HG03520 (cell line): ENCODE results near the gene PDZD2.
"Not testable (repeated sequence)": the region's sequence is repeated elsewhere in the genome, so short reads cannot be mapped to it uniquely, and the experiment has no call there.

Experiments
- ATAC-seq: cut with Tn5 transposase; IDR thresholded peaks from one replicate; pipeline ENCODE4 v1.9.1; 2021; ENCODE audit warnings: mild to moderate bottlenecking, moderate library complexity; ENCODE audit not compliant: unreplicated experiment

PDZD2 gene

GRCh38 chr5:31731016-31731415, 92.1 kb downstream of the PDZD2 start:
- no peak for ATAC-seq

DNA sequence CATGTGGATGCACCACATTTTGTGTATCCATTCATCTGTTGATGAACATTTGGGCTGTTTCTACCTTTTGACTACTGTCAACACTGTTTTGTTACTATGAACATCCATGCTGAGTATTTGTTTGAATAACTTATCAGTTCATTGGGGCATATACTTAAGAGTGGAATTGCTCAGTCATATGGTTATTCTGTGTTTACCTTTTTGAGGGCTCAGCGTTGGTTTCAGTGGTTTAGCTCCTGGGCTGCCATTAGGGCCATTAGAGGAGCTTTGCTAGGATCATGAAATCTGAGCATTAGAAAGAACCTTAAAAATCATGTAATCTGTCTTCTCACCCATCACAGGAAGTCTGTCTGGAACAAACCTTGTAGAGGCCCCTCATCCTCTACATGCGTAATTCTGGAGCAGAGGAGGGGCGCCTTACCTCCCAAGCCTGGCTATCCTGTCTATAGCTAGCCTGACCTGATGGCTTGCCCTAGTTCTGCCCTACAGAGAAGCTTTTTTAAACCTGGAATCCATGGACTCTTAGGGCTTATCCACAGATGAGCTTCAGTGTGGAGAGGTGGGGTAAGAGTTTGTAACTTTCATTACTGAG, 92.9 kb downstream of the PDZD2 start:
- no peak for ATAC-seq

- not testable (repeated sequence) for ATAC-seq
Measured at GRCh38 chr5:31732821-31733220, 93.9 kb downstream of the PDZD2 start.

- ATAC-seq, result no peak
Measured at GRCh38 chr5:31733371-31733770, 94.4 kb downstream of the PDZD2 start.

- no peak for ATAC-seq
Measured at GRCh38 chr5:31736127-31736526, 97.2 kb downstream of the PDZD2 start.

DNA sequence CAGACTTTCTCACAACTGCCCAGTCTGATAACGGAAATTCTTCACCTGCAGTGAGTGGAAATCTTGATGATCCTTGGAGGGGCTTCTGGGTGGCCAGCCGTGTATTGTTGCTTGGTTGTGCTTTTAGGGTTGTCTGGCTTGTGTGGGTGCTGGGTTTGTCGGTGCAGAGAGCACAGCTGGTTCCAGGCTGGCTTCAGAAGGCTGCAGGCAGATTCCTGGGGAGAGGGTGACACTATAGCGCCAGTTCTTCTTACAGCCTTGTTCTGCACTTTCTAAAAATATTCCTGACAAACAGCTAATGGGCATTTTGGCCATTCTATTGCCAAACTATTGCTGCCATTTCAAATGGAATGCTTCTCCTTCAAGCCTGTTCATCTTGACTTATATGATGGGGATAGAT, 99.3 kb downstream of the PDZD2 start:
- ATAC-seq, result no peak

- no peak for ATAC-seq
Measured at GRCh38 chr5:31741496-31741895, 102.6 kb downstream of the PDZD2 start.

GRCh38 chr5:31743678-31744077, 104.7 kb downstream of the PDZD2 start:
- no peak for ATAC-seq

- no peak for ATAC-seq
Measured at GRCh38 chr5:31748458-31749172, 109.7 kb downstream of the PDZD2 start.

DNA sequence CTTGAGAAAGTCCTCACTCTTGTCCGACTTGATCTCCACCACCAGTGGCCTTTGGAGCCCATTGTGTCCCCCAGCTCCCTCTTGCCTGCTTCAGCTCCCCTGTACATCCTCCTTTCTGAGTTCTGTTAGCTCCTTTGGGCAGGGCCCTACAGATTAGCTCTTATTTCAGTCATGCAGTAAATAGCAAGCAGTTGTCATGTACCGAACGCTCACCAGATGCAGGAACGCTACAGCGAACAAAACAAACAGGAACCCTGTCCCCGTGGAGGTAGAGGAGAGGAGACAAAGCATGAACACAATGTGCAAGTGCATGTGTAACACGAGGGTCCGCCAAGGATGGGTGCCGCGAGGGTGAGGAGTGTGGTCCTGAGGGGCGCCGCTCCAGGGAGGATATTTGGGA, 111.3 kb downstream of the PDZD2 start:
- no peak for ATAC-seq

DNA sequence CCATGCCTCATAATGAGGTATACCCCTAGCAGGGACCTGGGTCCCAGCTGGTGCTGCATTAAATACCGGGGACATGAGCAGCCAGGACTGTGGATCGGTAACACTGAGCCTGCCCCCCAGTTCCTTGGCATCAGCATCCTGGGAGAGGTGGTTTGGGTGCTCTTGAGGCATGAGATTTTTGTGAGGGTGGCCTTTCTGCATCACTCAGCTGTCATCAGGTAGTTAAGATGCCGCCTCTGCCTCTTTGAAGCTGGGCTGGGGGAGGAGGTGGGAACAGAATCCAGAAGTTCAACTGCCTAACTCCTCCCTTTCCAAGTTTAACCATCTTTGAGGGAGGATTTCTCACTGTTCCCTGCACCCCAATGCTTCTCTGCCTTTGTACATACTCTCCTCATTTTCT, 112.7 kb downstream of the PDZD2 start:
- ATAC-seq, result no peak

DNA sequence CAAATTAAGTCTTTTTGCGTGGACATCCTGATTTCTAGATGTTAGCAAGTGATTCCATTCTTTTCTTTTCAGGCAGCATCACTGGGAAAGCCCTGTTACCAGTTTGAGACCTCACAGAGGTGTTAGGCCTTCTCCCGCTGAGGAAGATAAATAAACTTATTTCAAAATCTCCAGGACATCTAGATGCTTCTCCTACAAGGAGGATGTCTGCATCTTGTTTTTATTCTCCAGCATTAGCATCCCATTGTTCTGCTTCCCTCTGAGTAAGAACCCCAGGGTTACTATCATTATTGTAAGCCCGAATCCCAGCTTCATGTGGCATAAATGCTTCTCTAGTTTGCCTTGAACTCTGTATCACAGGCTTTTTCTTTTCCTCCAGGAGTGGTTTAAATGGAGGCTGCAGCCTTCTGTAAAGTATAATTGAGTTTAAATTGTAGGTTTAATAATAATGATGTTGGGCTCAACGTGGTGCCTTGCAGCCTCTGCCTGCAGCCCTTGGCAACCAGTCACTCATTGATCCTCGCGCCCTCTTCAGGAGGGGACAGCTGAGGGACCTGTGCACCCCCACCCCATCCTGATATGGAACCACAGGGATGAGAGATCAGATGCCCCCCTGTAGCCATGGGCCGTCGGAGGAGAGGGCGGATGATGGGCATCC, 114.9 kb downstream of the PDZD2 start:
- no peak for ATAC-seq

DNA sequence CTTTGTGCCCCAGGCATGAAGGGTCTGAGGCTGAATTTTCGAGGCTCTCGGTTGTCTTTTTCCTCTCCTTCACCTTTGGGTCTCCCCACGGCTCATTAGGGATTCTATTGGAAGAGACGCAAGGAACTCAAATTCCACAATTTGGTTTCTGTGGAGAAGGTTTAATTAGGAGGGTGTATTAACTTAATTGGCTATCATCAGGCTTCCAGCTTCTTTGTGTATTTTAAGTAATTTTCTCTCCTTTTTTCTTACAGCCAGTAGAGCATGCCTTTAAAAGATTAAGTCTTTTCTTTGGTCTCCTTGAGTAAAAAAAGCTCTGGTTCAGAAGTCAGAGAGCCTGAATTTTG, 115.4 kb downstream of the PDZD2 start:
- ATAC-seq, result no peak

GRCh38 chr5:31754741-31755675, 116.1 kb downstream of the PDZD2 start:
- ATAC-seq, result no peak

DNA sequence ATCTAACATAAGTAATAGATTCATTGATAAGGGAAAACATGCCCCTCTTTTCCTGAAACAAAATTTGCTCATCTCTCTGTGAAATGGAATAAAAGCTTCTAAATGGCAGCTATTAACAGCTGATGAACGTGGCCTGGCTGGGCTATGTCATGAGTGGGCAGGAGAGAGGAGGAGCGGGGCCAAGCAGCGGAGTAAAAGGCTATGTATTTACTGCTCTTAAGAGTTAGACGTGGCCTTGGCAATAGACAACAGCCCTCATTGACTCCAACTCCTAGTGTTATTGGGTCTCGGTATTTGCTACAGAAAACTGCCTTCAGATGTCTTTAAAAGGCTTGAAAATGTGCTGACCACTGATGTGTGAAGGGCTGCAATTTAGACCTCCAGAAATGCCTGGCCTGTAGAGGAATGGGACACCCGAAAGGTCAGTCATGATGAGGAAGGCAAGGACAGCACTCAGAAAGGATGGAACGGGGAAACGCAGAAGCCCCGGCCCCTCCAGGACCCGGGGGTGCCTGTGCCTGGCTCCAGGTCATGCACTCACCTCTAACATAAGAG, 116.8 kb downstream of the PDZD2 start:
- no peak for ATAC-seq

GRCh38 chr5:31757806-31758205, 118.9 kb downstream of the PDZD2 start:
- no peak for ATAC-seq

DNA sequence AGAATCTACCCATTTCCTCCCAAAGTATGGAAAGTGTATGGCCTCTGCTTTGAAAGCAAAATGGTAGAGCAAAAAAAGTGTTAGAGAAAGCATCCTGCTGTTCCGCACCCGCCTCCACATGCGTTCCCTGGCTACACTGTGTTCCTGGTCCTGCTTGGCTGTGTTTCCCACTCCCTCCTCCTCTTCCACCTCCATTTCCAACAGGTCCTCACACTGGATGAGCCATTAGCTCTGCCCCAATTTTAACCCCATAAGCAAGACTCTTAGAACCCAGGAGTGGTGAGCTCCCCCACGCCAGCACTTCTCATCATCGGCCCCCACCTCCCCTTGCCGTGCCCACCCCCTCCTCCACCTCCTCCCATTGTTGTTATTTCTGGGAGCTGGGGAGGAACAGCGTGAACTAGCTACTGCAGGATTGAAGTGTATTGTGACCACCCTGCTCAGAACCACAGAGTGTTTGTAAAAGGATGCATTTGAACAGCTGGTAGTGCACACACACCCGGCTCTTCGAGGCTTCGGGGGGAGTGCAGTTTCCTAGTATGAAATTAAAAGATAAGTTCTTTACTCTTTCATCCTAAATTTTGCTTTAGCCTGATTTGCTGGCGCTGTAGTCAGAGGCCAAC, 120.0 kb downstream of the PDZD2 start:
- ATAC-seq, result no peak

GRCh38 chr5:31759925-31760324, 121.0 kb downstream of the PDZD2 start:
- ATAC-seq, result no peak

DNA sequence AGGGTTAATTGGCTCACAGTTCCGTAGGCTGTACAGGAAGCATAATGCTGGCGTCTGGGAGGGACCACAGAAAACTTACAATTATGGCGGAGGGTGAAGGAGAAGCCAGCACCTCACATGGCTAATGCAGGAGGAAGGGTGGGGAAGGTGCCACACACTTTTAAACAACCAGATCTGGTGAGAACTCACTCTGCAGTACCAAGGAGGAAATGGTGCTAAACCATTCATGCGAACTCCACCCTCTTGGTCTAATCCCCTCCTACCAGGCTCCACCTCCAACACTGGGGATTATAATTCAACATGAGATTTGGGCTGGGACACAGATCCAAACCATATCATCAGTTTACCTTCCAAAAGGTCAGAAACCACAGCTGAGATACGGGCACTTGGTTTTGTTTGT, 122.9 kb downstream of the PDZD2 start:
- no peak for ATAC-seq

GRCh38 chr5:31763424-31763823, 124.5 kb downstream of the PDZD2 start:
- ATAC-seq, result no peak

DNA sequence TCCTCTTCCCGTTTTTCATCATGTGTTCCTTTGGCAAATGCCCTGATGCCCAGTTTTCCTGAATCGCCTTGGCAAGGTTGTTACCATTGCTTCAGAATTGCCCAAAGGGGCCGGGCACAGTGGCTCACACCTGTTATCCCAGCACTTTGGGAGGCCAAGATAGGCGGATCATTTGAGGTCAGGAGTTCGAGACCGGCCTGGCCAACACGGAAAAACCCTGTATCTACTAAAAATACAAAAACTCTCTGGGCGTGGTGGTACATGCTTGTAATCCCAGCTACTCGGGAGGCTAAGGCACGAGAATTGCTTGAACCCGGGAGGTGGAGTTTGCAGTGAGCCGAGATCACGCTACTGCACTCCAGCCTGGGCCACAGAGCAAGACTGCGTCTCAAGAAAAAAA, 125.8 kb downstream of the PDZD2 start:
- ATAC-seq, result not testable (repeated sequence)
